OCI-LY7 (cell line): ENCODE results near the gene RPRD1B.

Experiments used
- EZH2phosphoT487 ChIP-seq: fragments of 200-600 bp; sonication (generic); IDR thresholded peaks from 2 replicates; pipeline ENCODE4 v1.6.1; 2018; ENCODE audit warnings: low read depth, borderline replicate concordance, mild to moderate bottlenecking, mixed run types, antibody characterized with exemption, low read length, moderate library complexity, mixed read lengths
- TF ChIP-seq, protein P1 (sequence below): fragments of 200-600 bp; sonication (generic); conservative IDR thresholded peaks from 2 replicates; pipeline ENCODE4 v1.5.1; 2014; ENCODE audit warnings: mild to moderate bottlenecking, antibody characterized with exemption, low read length, moderate library complexity, mixed read lengths

DNA sequence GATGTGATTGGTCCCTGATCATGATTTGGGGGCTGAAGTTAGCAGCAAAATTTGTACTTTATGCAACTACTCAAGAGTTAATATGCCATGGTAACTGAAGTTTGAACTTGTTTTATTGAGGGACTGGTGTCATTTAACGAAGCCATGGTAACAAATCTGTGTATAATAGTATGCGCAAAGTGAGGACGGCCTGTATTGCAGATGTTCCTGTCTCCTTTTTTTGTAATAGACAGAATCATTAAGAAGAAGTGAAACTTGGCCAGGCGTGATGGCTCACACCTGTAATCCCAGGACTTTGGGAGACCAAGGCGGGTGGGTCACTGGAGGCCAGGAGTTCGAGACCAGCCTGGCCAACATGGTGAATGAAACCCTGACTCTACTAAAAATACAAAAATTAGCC, 22.3 kb downstream of the RPRD1B start:
- no peak for TF ChIP-seq EZH2phosphoT487
- TF ChIP-seq, protein P1, sequence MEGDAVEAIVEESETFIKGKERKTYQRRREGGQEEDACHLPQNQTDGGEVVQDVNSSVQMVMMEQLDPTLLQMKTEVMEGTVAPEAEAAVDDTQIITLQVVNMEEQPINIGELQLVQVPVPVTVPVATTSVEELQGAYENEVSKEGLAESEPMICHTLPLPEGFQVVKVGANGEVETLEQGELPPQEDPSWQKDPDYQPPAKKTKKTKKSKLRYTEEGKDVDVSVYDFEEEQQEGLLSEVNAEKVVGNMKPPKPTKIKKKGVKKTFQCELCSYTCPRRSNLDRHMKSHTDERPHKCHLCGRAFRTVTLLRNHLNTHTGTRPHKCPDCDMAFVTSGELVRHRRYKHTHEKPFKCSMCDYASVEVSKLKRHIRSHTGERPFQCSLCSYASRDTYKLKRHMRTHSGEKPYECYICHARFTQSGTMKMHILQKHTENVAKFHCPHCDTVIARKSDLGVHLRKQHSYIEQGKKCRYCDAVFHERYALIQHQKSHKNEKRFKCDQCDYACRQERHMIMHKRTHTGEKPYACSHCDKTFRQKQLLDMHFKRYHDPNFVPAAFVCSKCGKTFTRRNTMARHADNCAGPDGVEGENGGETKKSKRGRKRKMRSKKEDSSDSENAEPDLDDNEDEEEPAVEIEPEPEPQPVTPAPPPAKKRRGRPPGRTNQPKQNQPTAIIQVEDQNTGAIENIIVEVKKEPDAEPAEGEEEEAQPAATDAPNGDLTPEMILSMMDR = no peak
